GM23338 (cell line): ENCODE results near the gene TPO. TPM values are rescaled to one million over a fixed set of nuclear protein-coding genes. Genes with fewer than 3 reads are reported as not detected.

Source experiments
- ATAC-seq: fragments of 200-7000 bp; cut with Tn5 transposase; 3 replicates; pipeline ENCODE4 v1.9.1; 2020
- DNase-seq: peaks from one replicate; pipeline ENCODE4 v3.0.0-alpha.2; 2015; ENCODE audit warnings: low spot score
- H2AFZ ChIP-seq: fragments of 200-600 bp; sonication (generic); 2 replicates; pipeline ENCODE4 v1.8.0; 2016; ENCODE audit warnings: antibody characterized with exemption, mild to moderate bottlenecking, moderate library complexity
- H3F3A ChIP-seq: fragments of 200-600 bp; sonication (generic); replicated peaks from 2 replicates; pipeline ENCODE4 v1.8.0; 2017; ENCODE audit warnings: antibody characterized with exemption, mixed run types, low read depth
- H3K27ac ChIP-seq: fragments of 200-600 bp; sonication (generic); 2 replicates; pipeline ENCODE4 v1.6.1; 2016; ENCODE audit warnings: low read depth
- H3K27me3 ChIP-seq: fragments of 200-600 bp; sonication (generic); 2 replicates; pipeline ENCODE4 v1.8.0; 2016; ENCODE audit warnings: mild to moderate bottlenecking, mixed run types, moderate library complexity; ENCODE audit not compliant: insufficient read depth
- H3K36me3 ChIP-seq: fragments of 200-600 bp; sonication (generic); 2 replicates; pipeline ENCODE4 v1.8.0; 2016; ENCODE audit warnings: mild to moderate bottlenecking; ENCODE audit not compliant: insufficient read depth
- H3K4me1 ChIP-seq: fragments of 200-600 bp; sonication (generic); 2 replicates; pipeline ENCODE4 v1.8.0; 2016; ENCODE audit warnings: mild to moderate bottlenecking, moderate library complexity; ENCODE audit not compliant: insufficient read depth
- H3K4me2 ChIP-seq: fragments of 200-600 bp; sonication (generic); 2 replicates; pipeline ENCODE4 v1.7.1; 2017; ENCODE audit warnings: mixed run types
- H3K4me3 ChIP-seq: fragments of 200-600 bp; sonication (generic); 2 replicates; pipeline ENCODE4 v1.6.1; 2016; ENCODE audit warnings: mixed run types
- H3K79me2 ChIP-seq: fragments of 200-600 bp; sonication (generic); replicated peaks from 2 replicates; pipeline ENCODE4 v1.8.0; 2017; ENCODE audit warnings: mild to moderate bottlenecking; ENCODE audit not compliant: insufficient read depth
- H3K9me2 ChIP-seq: fragments of 200-600 bp; sonication (generic); 2 replicates; pipeline ENCODE4 v1.8.0; 2017; ENCODE audit not compliant: insufficient read depth
- H4K20me1 ChIP-seq: fragments of 200-600 bp; sonication (generic); replicated peaks from 2 replicates; pipeline ENCODE4 v1.8.0; 2017; ENCODE audit warnings: mild to moderate bottlenecking; ENCODE audit not compliant: insufficient read depth
- H3K27ac Mint-ChIP-seq: 2 replicates; pipeline ENCODE4 v1.8.0; 2020; ENCODE audit warnings: inconsistent platforms, mild to moderate bottlenecking, moderate library complexity, mixed read lengths
- H3K27me3 Mint-ChIP-seq: 3 replicates; pipeline ENCODE4 v1.8.0; 2022; ENCODE audit warnings: low read depth, mild to moderate bottlenecking, moderate library complexity, mixed read lengths, inconsistent platforms; ENCODE audit not compliant: insufficient read depth, poor library complexity
- H3K36me3 Mint-ChIP-seq: 3 replicates; pipeline ENCODE4 v1.8.0; 2021; ENCODE audit warnings: low read depth, mild to moderate bottlenecking, inconsistent platforms, moderate library complexity, mixed read lengths
- H3K4me1 Mint-ChIP-seq: 3 replicates; pipeline ENCODE4 v1.8.0; 2020; ENCODE audit warnings: mild to moderate bottlenecking, inconsistent platforms, mixed read lengths
- H3K4me3 Mint-ChIP-seq: 3 replicates; pipeline ENCODE4 v1.8.0; 2021; ENCODE audit warnings: moderate library complexity, mild to moderate bottlenecking, inconsistent platforms, mixed read lengths
- H3K9me3 Mint-ChIP-seq: 3 replicates; pipeline ENCODE4 v1.8.0; 2020; ENCODE audit warnings: moderate library complexity, mild to moderate bottlenecking, inconsistent platforms, mixed read lengths
- CREB1 ChIP-seq: fragments of 250-450 bp; sonication (Bioruptor Pico); IDR thresholded peaks from 2 replicates; pipeline ENCODE4 v1.5.0; 2020; ENCODE audit warnings: low read depth, mild to moderate bottlenecking, moderate library complexity
- EZH2phosphoT487 ChIP-seq: fragments of 200-600 bp; sonication (generic); IDR thresholded peaks from one replicate; pipeline ENCODE4 v1.8.1; 2018; ENCODE audit warnings: antibody characterized with exemption; ENCODE audit not compliant: unreplicated experiment
- JUNB ChIP-seq: IDR thresholded peaks from one replicate; pipeline ENCODE4 v1.6.1; 2016; ENCODE audit warnings: antibody characterized with exemption; ENCODE audit not compliant: unreplicated experiment
- NANOG ChIP-seq: IDR thresholded peaks from 2 replicates; pipeline ENCODE4 v1.6.1; 2016; ENCODE audit warnings: antibody characterized with exemption, borderline replicate concordance
- POLR2AphosphoS5 ChIP-seq: IDR thresholded peaks from 2 replicates; pipeline ENCODE4 v1.6.1; 2016; ENCODE audit warnings: antibody characterized with exemption, low read depth
- REST ChIP-seq: IDR thresholded peaks from one replicate; pipeline ENCODE4 v1.6.1; 2018; ENCODE audit warnings: antibody characterized with exemption; ENCODE audit not compliant: unreplicated experiment
- STAT1 ChIP-seq: IDR thresholded peaks from one replicate; pipeline ENCODE4 v1.6.1; 2016; ENCODE audit warnings: antibody characterized with exemption; ENCODE audit not compliant: unreplicated experiment
- ZNF114 ChIP-seq: fragments of 250-450 bp; sonication (Bioruptor Pico); IDR thresholded peaks from 2 replicates; pipeline ENCODE4 v1.5.0; 2020; ENCODE audit warnings: mild to moderate bottlenecking, moderate library complexity
- ZNF331 ChIP-seq: fragments of 250-450 bp; sonication (Bioruptor Pico); IDR thresholded peaks from 2 replicates; pipeline ENCODE4 v1.5.0; 2020; ENCODE audit warnings: low read depth, mild to moderate bottlenecking, moderate library complexity
- polyA plus RNA-seq: library from polyadenylated mRNA; unstranded; fragments of >200 nt; fragmentation: Nextera tagmentation; extraction: Ambion mirVana; gene quantifications from 2 replicates; pipeline ENCODE4 v1.2.1, GENCODE V29; 2016
- total RNA-seq: library from RNA; depleted of rRNA; stranded (reverse); fragments of >200 nt; shearing (Covaris generic); gene quantifications from 2 replicates; pipeline ENCODE4 v1.2.3, GENCODE V29; 2014
- TF ChIP-seq, protein P1 (sequence below), 2 experiments: fragments of 200-600 bp in 1 of 2; sonication (generic) in 1 of 2; conservative IDR thresholded peaks; 2 replicates each; pipeline versions ENCODE4 v1.5.1 to v1.6.1; 2016 to 2017; ENCODE audit warnings: antibody characterized with exemption in 2 of 2, low read depth in 2 of 2, mild to moderate bottlenecking in 2 of 2, moderate library complexity in 1 of 2
- TF ChIP-seq, protein P2 (sequence below): IDR thresholded peaks from 2 replicates; pipeline ENCODE4 v1.6.1; 2016; ENCODE audit warnings: antibody characterized with exemption

The TPO gene
- total and polyA plus RNA-seq, 2 experiments from 2014 or later, result 0.74 TPM; not detected in 1

GRCh38 chr2:1431886-1432400 is 18.7 kb downstream of the TPO start:
- Mint-ChIP-seq H3K4me3 (no peak overlapping the region), H3K36me3 (no peaks in the 10 kb centered on the region; the same call in 2 of the 3 replicates), H3K9me3 (peaks cover 6% of the 10 kb centered on the region; the same call in 2 of the 3 replicates), H3K27ac (no peak overlapping the region), H3K4me1 (peaks cover 19% of the 10 kb centered on the region), H3K27me3 (peaks cover 13% of the 10 kb centered on the region)
- no peaks in the 10 kb centered on the region for H4K20me1 ChIP-seq
- H3K27me3 ChIP-seq, result no peaks in the 10 kb centered on the region
- H3K4me1 ChIP-seq, result peaks cover 7% of the 10 kb centered on the region; the same call in 1 of the 2 replicates
- no peaks in the 10 kb centered on the region for H3F3A ChIP-seq
- no peak for DNase-seq
- peaks cover 5% of the 10 kb centered on the region; the same call in 1 of the 2 replicates for H3K9me2 ChIP-seq
- H3K27ac ChIP-seq, result no peak overlapping the region
- no peak overlapping the region for H3K4me2 ChIP-seq
- H2AFZ ChIP-seq, result no peak overlapping the region
- no peak for ATAC-seq
- no peaks in the 10 kb centered on the region for H3K79me2 ChIP-seq
- no peak overlapping the region for H3K4me3 ChIP-seq
- TF ChIP-seq EZH2phosphoT487 (no peak), CREB1 (CRISPR knock-in tag) (no peak), ZNF331 (no peak)
- TF ChIP-seq, protein P1, sequence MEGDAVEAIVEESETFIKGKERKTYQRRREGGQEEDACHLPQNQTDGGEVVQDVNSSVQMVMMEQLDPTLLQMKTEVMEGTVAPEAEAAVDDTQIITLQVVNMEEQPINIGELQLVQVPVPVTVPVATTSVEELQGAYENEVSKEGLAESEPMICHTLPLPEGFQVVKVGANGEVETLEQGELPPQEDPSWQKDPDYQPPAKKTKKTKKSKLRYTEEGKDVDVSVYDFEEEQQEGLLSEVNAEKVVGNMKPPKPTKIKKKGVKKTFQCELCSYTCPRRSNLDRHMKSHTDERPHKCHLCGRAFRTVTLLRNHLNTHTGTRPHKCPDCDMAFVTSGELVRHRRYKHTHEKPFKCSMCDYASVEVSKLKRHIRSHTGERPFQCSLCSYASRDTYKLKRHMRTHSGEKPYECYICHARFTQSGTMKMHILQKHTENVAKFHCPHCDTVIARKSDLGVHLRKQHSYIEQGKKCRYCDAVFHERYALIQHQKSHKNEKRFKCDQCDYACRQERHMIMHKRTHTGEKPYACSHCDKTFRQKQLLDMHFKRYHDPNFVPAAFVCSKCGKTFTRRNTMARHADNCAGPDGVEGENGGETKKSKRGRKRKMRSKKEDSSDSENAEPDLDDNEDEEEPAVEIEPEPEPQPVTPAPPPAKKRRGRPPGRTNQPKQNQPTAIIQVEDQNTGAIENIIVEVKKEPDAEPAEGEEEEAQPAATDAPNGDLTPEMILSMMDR (conservative IDR thresholded peaks at IDR 0.05; ENCODE audit: low read depth in 2 of 2), result no peak
- TF ChIP-seq, protein P2, sequence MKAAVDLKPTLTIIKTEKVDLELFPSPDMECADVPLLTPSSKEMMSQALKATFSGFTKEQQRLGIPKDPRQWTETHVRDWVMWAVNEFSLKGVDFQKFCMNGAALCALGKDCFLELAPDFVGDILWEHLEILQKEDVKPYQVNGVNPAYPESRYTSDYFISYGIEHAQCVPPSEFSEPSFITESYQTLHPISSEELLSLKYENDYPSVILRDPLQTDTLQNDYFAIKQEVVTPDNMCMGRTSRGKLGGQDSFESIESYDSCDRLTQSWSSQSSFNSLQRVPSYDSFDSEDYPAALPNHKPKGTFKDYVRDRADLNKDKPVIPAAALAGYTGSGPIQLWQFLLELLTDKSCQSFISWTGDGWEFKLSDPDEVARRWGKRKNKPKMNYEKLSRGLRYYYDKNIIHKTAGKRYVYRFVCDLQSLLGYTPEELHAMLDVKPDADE, result no peak
- no peaks in the 10 kb centered on the region for H3K36me3 ChIP-seq

DNA sequence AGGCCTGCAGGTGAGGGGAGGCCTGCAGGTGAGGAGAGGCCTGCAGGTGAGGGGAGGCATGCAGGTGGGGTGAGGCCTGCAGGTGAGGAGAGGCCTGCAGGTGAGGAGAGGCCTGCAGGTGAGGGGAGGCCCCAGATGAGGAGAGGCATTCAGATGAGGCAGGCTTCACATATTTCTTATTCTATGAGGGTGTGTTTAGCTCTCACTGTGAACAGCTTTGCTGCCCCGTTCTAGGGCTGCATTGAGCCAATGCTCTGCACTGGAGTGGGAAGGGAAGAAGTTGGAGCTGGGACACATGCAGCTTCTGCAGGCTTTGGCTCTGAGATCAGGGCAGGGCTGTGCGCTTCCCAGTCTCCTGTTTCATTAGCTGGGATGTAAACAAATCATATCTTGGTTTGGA is 19.5 kb downstream of the TPO start:
- H3K9me2 ChIP-seq, result peaks cover 5% of the 10 kb centered on the region; the same call in 1 of the 2 replicates
- H3K4me1 ChIP-seq, result peaks cover 7% of the 10 kb centered on the region; the same call in 1 of the 2 replicates
- Mint-ChIP-seq H3K27me3 (peaks cover 16% of the 10 kb centered on the region), H3K4me3 (no peak overlapping the region), H3K9me3 (peaks cover 6% of the 10 kb centered on the region; the same call in 2 of the 3 replicates), H3K27ac (no peak overlapping the region), H3K4me1 (peaks cover 19% of the 10 kb centered on the region), H3K36me3 (no peaks in the 10 kb centered on the region; the same call in 2 of the 3 replicates)
- H3K36me3 ChIP-seq, result no peaks in the 10 kb centered on the region
- H3K27ac ChIP-seq, result no peak overlapping the region
- H2AFZ ChIP-seq, result no peak overlapping the region
- H3K4me3 ChIP-seq, result no peak overlapping the region
- H3K79me2 ChIP-seq, result no peaks in the 10 kb centered on the region
- H4K20me1 ChIP-seq, result no peaks in the 10 kb centered on the region
- ATAC-seq (no peak), DNase-seq (no peak)
- H3K27me3 ChIP-seq, result no peaks in the 10 kb centered on the region
- no peak overlapping the region for H3K4me2 ChIP-seq
- H3F3A ChIP-seq, result no peaks in the 10 kb centered on the region
- TF ChIP-seq REST, result no peak
- TF ChIP-seq CREB1 (CRISPR knock-in tag), result no peak
- TF ChIP-seq ZNF114 (CRISPR knock-in tag), result no peak
- TF ChIP-seq, protein P1 (conservative IDR thresholded peaks at IDR 0.05; ENCODE audit: low read depth in 2 of 2), result no peak
- no peak for TF ChIP-seq STAT1
- no peak for TF ChIP-seq NANOG
- TF ChIP-seq JUNB, result no peak
- TF ChIP-seq POLR2AphosphoS5, result no peak
- TF ChIP-seq, protein P2, result no peak
- no peak for TF ChIP-seq EZH2phosphoT487
